Measurements from ENCODE around the gene MSANTD7.
"Not testable (repeated sequence)": the region's sequence is repeated elsewhere in the genome, so short reads cannot be mapped to it uniquely, and the experiment has no call there.

The MSANTD7 gene

GRCh38 chr10:14837757-14838581, at the start of gene MSANTD7, which contains the start of the genes CDNF and HSPA14:
MSANTD7 (plus strand) TSS chr10:14838306; CDS start chr10:14842285, 3,979 bp downstream.
CDNF (minus strand) TSS chr10:14838037; CDS start chr10:14837946, 91 bp downstream.
HSPA14 (plus strand) TSS chr10:14838306; CDS start chr10:14838403, 97 bp downstream.
- peak; percentile 99 for DNase-seq

DNA sequence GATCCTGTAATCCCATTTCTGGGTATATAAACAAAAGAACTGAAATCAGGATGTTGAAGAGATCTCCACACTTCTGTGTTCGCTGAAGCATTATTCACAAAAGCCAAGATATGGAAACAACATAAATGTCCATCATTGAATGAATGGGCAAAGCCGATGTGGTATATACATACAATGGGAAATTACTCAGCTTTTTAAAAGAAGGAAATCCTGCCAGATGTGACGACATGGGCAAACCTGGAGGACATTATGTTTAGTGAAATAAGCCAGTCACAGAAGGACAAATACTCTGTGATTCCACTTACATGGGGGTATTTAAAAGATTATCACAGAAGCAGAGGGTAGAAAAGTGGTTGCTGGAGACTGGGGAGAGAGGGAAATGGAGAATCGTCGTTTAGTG, 39.5 kb upstream of the MSANTD7 start:
- no peak for DNase-seq

- no peak for DNase-seq
These were observed 37.7 kb upstream of the MSANTD7 start for GRCh38 chr10:14800397-14800796.

- DNase-seq = no peak
These were observed 36.4 kb upstream of the MSANTD7 start for GRCh38 chr10:14801723-14802122.

DNA sequence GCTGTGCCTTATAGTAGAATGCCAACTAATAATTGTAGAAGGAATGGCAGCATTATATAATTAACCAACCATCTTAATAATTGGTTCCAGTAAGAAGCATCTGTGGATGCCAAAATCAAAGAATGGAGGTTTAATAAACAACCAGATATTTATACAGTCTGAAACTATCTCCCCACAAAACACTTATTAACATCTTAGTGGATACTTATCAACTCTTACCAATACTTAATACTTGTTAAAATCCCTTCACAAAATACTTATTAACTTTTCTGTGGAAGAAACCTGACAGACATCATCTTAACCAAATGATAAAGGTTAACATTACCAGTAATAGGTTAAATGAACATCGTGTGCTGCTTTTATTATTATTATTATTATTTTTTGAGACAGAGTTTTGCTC, 34.3 kb upstream of the MSANTD7 start:
- no peak for DNase-seq

DNA sequence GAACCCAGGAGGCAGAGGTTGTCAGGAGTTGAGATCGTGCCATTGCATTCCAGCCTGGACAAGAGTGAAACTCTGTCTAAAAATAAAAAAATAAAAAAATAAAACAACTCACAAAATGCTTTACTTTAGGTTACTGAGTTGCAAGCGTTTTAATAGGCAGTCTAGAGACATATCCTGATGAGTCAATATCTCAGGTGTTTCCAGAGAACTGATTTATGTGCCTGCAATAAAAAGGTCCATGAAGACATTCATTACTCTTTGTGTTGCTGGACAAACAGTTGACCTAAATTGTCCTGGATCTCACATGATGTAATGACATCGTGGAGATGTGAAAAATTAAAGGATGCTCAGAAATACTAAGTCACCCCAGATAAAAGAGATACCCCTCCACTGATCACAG, 31.8 kb upstream of the MSANTD7 start:
- no peak for DNase-seq

DNA sequence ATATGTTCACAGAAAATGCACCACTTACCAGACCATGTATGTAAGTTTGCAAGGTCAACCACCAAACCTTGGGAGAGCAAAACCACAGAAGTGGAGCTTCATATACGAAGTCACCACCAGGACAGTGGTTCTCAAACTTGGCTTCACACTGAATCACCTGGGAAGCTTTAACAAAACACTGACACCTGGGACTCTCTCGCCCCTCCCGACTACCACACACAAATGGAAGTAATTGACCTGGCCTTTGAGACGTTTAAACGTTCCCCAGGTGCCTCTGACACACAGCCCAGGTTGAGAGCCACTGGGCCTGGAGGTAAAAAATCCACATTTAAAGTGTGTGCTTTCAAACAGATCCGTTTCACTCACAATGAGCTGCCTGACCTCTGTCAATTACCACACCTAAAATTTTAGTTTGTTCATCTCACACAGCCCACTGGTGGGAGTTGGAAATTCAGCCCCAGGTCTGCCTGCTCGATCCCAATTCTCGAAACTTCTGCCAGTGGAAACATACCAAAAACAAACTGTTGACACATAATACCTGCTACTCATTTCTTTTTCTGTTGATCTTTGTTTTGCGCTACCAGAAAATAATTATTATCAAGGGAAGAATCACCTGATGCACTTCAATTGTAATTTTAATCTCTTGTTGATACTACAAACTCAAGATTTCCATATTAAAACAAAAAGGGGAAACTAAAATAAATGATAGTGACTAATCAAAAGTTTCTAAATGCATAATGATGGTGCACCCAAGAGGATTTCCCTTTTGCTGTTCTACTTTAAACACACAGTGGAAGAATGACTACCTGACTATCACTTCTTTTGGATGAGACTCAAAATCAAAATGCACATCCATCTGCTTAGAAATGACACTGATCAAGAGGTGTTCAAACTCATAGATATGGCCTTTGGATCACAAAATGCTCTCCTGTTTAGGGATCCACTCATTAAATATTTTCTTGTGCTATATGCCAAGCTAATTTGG, 26.8 kb upstream of the MSANTD7 start:
- DNase-seq = no peak

DNA sequence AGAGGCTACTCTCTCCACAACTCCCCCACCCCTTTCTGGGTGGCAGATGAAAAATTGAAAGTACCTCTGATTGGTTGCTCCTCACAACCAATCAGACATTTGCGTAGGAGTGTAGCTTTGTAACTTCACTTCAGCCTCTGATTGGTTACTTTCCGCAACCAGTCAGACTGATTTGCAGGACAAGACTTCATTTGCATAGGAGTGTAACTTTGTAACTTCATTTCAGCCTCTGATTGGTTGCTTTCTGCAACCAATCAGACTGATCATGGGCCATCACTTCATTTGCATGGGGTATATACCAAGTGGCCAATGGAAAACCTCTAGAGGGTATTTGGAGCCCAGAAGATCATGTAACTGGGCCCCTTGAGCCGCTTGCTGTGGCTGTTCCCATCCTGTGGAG, 25.8 kb upstream of the MSANTD7 start:
- no peak for DNase-seq

DNA sequence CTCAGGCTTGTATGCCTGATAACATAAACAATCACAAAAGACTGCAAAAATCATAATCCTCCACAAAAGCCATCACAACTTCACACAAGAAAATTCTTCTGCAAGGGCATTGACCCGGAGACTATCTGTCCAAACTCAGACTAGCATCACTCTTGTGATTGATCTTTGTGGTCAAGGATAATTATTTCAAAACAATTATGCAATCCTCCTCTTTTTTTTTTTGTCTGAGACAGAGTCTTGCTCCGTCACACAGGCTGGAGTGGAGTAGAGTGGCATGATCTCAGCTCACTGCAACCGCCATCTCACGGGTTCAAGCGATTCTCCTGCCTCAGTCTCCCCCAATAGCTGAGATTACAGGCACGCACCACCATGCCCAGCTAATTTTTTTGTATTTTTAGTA, 22.4 kb upstream of the MSANTD7 start:
- no peak for DNase-seq

DNA sequence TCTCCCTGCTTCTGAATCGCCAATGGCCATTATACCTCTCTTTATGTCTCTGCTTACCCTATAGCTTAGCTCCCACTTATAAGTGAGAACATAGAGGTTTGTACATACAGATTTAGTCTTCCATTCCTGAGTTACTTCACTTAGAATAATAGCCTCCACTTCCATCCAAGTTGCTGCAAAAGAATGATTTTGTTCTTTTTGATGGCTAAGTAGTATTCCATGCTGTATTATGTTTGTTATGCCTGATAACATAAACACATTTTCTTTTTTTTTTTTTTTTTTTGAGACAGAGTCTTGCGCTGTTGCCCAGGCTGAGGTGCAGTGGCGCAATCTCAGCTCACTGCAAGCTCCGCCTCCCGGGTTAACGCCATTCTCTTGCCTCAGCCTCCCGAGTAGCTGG, 21.4 kb upstream of the MSANTD7 start:
- not testable (repeated sequence) for DNase-seq

GRCh38 chr10:14820010-14820774, 17.9 kb upstream of the MSANTD7 start:
- DNase-seq = no peak

GRCh38 chr10:14820775-14821154, 17.3 kb upstream of the MSANTD7 start:
- no peak for DNase-seq

- no peak for DNase-seq
These were observed 16.3 kb upstream of the MSANTD7 start for GRCh38 chr10:14821635-14822375.

- DNase-seq = peak; percentile 51
These were observed 15.0 kb upstream of the MSANTD7 start for GRCh38 chr10:14822879-14823755.

- DNase-seq = no peak
These were observed 14.1 kb upstream of the MSANTD7 start for GRCh38 chr10:14823966-14824365.

- no peak for DNase-seq
These were observed 11.9 kb upstream of the MSANTD7 start for GRCh38 chr10:14826076-14826829.

- DNase-seq = no peak
These were observed 5.0 kb upstream of the MSANTD7 start for GRCh38 chr10:14833106-14833505.

GRCh38 chr10:14836208-14836607, 1.9 kb upstream of the MSANTD7 start:
- DNase-seq = no peak

DNA sequence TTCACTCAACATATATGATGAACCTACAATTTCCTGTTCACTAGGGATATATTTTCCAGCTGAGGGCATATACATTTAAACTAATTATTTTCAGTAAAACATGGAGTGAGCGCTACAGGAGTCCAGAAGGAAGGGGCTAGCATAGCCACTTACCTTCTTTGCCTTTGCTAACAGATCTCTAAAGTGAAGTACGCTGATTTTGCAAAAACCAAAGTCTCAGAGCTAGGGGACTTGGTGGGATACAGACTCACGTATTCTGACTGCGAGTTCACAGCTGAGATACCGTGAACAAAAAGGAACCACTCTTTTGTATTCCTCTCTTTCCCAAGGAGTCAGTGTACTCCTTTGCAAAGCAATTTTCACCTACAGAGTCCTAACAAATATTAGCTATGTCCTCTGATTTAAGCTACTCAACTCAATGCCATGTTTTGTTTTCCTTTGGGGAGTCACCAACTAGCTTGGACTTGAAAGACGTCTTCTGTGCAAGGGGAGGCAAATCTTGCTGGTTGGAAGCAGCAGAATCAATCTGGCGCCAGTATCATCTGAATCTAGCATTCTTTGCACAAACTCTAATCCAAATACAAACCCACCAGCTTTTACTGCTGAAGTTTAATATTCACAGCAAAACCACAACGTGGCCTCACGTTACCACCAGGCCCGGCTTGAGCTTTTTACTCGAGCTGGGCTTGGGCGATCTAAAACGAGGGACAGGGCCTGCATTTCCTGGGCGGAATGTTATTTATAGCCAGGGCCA, 926 bp upstream of the MSANTD7 start:
- no peak for DNase-seq

Measured in stimulated activated CD4-positive, alpha-beta T cell treated with anti-CD3 and anti-CD28 coated beads, Interleukin-4, amount 100 ng/mL, for 24 hours (primary cell).